ENCODE data around the gene ITPK1. TPM values are rescaled to one million over a fixed set of nuclear protein-coding genes. Genes with fewer than 3 reads are reported as not detected.
"Not testable (repeated sequence)": the region's sequence is repeated elsewhere in the genome, so short reads cannot be mapped to it uniquely, and the experiment has no call there.

Gene ITPK1
- total RNA-seq, 2 experiments from 2014 or later: 65.7 to 73.0 TPM

DNA sequence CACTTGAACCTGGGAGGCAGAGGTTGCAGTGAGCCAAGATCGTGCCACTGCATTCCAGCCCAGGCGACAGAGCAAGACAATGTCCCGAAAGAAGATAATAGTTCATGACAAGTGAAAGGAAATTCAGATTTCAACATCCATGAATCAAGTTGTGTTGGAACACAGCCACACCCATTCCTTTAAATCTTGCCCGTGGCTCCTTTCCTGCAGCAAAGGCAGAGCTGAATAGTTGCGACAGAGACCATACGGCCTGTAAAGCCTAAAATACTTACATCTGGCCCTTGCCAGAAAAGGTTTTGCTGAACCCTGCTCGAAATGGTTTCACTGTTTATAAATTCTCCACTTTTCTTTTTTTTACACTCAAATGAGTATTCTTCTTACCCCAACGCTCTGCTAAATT is 17.7 kb upstream of the ITPK1 start:
- POLR2A ChIA-PET: no interaction called here

DNA sequence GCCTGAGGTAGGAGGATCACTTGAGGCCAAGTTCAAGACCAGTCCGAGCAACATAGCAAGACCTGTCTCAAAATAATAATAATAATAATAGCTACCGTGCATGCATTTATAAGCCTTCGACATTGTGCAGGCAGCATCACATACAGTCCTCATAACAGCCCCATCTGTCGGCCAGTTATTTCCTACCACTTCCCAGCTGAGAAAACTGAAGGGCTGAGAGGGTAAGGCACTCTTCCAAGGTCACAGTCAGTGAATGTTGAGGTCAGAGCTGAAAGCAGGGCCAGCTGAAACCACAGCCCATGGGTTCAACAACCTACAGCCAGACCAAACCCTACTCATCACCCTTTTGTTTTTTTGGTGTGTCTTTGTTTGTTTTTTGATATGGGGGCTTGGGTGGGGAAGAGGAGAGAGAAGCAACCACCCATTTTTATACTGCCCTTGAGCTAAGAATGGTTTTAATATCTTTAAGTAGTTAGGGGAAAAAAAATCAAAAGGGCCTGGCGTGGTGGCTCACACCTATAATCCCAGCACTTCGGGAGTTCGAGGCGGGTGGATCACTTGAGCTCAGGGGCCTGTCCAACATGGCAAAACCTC is 16.8 kb upstream of the ITPK1 start:
- CTCF ChIA-PET: interaction anchor here (0.8 to 3.3 kb wide), 13 partner anchors 13 to 181 kb away, joined by 3 to 23 read pairs (median 4); no protein-coding TSS in a partner anchor
- POLR2A ChIA-PET: no interaction called here

More for the DNA sequence above, 17.7 kb upstream of the ITPK1 start:
- CTCF ChIA-PET: interaction anchor here (0.9 to 1.9 kb wide), 4 partner anchors 20 to 171 kb away, joined by 3 to 5 read pairs (median 4); no protein-coding TSS in a partner anchor

DNA sequence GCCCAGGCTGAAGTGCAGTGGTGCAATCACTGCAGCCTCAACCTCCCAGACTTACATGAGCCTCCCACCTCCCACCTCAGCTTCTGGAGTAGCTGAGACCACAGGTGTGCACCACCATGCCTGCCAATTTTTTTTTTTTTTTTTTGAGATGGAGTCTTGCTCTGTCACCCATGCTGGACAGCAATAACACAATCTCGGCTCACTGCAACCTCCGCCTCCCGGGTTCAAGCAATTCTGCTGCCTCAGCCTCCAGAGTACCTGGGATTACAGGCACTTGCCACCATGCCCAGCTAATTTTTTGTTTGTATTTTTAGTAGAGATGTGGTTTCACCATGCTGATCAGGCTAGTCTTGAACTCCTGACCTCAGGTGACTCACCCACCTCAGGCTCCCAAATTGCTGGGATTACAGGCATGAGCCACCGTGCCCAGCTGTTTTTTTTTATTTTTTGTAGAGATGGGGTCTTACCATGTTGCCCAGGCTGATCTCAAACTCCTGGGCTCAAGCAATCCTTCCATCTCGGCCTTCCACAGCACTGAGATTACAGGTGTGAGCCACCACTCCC is 15.6 kb upstream of the ITPK1 start:
- POLR2A ChIA-PET: not testable (repeated sequence)
- CTCF ChIA-PET: interaction anchor here (0.6 to 3.3 kb wide), 9 partner anchors 15 to 308 kb away, joined by 3 to 23 read pairs (median 4); no protein-coding TSS in a partner anchor

DNA sequence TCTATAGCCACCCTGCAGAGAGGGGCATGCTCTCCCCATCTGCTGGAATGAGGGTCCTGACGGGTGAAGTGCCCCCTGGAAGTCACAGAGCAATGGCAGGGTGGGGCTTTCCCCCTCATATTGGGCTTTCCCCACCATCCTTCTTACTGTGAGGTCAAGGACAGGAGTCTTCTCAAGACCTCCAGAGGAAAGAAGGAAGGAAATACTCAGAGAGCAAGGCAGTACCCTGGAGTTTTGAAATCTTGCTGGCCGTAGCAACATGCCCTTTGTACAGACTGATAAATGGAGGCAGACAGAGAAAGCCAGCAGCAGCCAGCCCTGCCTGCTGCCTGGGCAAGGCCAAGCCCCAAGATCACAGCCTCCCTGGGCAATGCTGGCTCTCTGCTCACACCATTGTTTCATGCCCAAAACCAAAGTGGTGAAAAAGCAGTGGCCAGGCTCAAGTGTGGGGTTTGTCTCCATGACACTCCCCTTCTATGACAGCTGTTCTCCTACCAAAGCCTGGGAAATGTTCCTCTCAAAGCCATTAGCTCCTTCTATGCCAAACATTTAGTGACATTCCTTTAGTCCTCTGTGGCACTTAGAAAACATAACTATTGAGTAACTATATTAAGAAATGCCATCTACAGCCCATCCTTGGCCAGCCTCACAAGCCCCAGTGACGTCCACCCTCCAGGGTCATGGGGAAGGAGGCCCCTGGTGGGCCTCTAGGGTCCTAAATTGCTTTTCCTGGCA is 13.2 kb upstream of the ITPK1 start:
- CTCF ChIA-PET: no interaction called here
- POLR2A ChIA-PET: no interaction called here

DNA sequence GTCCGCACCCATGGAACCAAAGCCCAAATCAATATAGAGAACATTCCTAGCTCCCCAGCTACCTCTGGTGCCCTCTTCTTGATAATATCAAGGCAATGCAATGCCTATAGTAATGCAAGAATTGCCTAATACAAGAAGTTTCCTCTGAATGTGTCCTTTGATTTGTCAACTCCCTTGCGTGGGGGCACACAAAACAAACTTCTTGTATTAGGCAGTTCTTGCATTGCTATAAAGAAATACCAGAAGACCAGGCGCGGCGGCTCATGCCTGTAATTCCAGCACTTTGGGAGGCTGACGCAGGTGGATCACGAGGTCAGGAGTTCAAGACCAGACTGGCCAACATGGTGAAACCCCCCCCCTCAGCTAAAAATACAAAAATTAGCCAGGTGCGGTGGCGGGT is 10.4 kb upstream of the ITPK1 start:
- ChIA-PET POLR2A (no interaction called here), CTCF (interaction anchor here (1.4 kb wide), 1 partner anchor 13 kb away, joined by 4 read pairs; no protein-coding TSS in a partner anchor)

DNA sequence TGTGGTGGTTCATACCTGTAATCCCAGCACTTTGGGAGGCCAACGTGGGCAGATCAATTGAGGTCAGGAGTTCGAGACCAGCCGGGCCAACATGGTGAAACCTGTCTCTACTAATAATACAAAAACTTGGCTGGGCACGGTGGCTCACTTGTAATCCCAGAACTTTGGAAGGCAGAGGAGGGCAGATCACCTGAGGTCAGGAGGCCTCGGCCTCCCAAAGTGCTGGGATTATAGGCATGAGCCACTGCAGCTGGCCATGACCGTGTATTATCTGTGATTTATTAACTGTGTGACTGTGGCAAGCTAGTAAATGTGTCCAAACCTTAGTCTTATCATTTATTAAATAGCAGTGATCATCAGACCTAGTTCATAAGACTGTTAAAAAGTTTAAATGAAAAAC is 7.1 kb upstream of the ITPK1 start:
- ChIA-PET POLR2A (no interaction called here), CTCF (interaction anchor here (0.8 kb wide), 1 partner anchor 10 kb away, joined by 4 read pairs; no protein-coding TSS in a partner anchor)

DNA sequence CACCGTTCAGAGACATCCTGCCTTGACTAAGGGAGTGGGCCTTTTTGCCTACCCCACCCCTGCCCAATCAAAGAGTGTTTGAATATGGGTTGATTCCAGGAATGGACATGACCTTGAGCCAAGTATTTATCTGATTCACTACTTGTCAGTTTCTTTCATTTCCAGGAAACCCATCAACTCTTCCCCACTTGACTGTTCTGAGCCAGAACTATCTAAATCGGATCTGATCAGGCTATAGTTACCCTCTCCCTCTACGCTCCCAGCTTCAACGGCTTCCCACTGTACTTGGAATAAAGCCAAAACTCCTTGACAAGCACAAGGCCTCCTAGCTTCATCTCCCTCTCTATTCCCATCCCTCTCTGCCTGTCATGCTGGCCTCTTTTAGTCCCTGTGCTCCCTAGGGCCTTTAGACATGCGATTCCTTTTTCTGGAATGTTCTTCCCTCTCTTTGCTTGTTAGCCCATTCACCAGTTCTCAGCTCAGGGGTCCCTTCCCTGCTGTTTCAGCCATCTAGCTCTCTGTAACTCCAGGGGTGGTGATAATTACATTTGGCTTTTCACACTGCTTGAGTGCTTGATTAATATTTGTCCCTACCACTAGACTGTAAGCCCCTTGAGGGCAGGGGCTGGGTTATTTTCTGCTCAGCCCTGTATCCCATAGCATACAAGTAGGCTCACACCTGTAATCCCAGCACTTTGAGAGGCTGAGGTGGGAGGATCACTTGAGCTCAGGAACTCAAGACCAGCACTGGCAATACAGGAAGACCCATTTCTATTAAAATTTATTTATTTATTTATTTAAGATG is 5.5 kb upstream of the ITPK1 start:
- ChIA-PET POLR2A (no interaction called here), CTCF (no interaction called here)

DNA sequence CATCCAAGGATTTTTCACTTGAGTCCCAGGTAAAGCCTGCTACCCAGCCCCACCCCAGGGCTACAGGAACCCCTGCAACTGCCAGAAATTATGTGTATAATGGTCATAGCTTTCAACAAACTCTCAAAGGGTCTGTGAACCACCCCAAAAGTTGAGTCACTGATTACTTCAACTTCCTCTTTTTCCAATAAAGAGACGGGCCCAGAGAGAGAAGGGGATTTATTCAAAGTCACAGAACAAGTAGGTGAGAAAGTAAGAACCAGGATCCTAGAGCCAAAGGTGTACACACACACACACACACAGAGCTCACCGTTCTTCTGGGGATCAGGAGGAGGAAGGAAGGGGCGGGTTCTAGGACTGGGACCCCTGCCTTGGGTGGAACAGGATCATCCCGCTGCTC is 4.8 kb upstream of the ITPK1 start:
- CTCF ChIA-PET: interaction anchor here (1.6 kb wide), 1 partner anchor 12 kb away, joined by 4 read pairs; no protein-coding TSS in a partner anchor
- POLR2A ChIA-PET: no interaction called here

DNA sequence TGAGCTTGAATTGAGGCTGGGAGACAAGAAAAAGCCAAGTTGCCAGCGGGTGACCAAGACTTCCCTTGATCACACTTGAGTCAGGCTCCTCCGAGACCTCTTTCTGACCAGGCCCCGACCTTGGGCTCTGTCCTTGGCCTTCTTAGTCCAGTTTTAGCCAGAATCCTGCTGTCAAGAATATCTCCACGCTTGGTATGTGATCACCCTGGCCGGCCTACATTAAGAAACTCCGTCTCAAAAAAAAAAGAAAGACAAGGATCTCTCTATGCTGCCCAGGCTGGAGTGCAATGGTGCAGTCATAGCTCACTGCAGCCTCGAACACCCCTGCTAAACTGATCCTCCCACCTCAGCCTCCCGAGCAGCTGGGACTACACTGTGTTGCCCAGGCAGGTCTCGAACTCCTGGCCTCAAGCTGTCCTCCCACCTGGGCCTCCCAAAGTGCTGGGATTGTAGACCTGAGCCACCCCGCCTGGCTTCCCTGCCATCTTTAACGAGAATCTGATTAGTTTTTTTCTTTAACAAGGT is 1.0 kb upstream of the ITPK1 start:
- CTCF ChIA-PET: interaction anchor here (0.7 to 1.1 kb wide), 5 partner anchors 13 to 78 kb away, joined by 3 to 7 read pairs (median 3); no protein-coding TSS in a partner anchor

DNA sequence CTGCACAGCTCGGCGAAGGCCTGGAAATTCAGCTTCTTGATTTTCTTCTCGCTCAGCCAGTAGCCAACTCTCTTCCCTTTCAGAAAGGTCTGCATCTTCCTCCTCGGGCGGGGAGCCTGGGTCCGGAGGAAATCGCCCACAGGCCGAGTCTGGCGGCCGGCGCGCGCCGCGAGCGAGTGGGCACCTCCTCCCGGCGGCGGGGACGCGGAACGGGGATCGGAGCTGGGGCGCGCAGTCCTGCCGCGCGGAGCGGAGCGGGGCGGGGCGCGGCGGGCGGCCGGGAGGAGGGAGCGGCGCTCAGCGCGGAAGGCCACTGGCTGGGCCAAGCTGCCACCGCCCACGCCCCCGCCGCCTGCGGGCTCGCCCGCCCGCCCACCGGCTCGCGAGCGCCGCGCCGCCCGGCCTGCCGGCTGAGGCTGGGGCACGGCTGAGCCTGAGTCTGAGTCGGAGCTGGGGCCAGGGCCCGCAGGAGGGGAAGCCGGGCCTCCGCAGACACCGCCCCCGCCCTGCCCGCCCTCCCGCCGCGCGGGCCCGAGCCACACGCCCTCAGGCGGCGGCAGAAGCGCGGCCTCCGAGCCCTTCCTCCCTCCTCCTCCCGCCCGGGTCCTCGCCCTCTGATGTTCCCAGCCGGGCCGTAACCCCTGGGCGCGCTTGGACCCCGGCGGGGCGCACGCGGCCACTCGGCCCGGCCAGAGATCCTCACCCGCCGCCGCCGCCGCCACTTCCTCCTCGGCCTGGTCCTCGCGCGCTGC is 480 bp downstream of the ITPK1 start:
- CTCF ChIA-PET: interaction anchor here (0.6 to 3.5 kb wide), 10 partner anchors 10 to 1065 kb away, joined by 3 to 23 read pairs (median 4); partner anchors contain the start of genes GON7 and UBR7
- POLR2A ChIA-PET: interaction anchor here (0.6 to 1.5 kb wide), 4 partner anchors 49 to 92 kb away, joined by 3 to 4 read pairs (median 4); partner anchors contain the start of genes GON7, LYSET, MOAP1 and UBR7

More for the DNA sequence above, 1.0 kb upstream of the ITPK1 start:
- POLR2A ChIA-PET: interaction anchor here (0.6 kb wide), 1 partner anchor 50 kb away, joined by 9 read pairs; no protein-coding TSS in a partner anchor

DNA sequence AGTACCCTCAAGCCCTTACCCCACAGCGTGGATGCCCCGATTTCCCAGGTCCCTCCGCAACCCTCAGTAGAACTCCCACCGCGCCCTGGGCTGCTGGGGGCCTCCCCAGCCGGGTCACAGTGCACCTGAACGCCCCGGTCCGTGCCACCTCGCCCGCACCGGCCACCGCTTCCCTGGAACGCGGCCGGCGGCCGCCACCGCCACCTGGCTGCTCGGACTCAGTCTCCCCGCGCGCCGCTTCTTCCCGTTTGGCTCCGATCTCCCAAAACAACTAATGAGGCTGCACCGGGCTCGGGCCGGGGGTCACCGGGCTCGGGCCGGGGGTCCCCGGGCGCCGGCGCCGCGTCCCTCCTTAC is 1.0 kb downstream of the ITPK1 start:
- ChIA-PET POLR2A (interaction anchor here (0.6 to 1.5 kb wide), 4 partner anchors 49 to 93 kb away, joined by 3 to 4 read pairs (median 4); partner anchors contain the start of genes GON7, LYSET, MOAP1 and UBR7), CTCF (interaction anchor here (0.7 to 3.5 kb wide), 10 partner anchors 10 to 1066 kb away, joined by 3 to 23 read pairs (median 8); partner anchors contain the start of genes GON7 and UBR7)

DNA sequence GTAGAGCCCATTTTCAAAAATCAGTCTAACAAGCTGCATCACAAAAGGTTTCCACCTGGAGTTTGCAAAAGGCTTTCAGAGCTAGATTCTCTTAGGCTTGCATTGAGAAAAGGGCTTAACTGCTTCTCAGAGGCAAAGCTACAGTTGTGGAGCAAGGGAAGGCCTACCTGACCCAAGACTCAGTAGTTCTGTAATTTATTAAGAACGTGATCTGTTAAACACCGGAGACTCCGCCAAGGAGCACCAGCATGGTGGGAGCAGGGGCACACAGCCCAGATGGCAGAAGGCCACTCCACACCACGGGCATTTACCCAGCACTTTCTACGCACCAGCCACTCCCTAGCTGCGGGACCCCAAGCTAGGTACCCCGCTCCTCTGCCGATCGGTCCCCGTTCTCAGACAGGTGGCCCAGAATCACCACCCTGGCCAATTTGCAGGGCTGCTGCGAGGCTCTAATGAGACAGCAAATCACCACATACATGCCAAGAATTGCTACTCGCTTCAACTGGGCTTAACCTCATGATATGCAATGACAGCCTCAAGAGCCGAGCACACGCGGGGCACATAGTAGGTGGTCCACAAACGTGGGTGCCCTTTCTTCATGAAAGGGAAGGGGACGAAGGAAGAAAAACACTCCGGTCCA is 1.5 kb downstream of the ITPK1 start:
- POLR2A ChIA-PET: interaction anchor here (0.6 to 1.5 kb wide), 4 partner anchors 23 to 70 kb away, joined by 3 to 4 read pairs (median 4); partner anchors contain the start of genes LYSET and MOAP1
- CTCF ChIA-PET: interaction anchor here (0.7 to 3.5 kb wide), 22 partner anchors 9 to 1066 kb away, joined by 3 to 23 read pairs (median 6); partner anchors contain the start of genes GON7, LYSET, MOAP1 and UBR7

DNA sequence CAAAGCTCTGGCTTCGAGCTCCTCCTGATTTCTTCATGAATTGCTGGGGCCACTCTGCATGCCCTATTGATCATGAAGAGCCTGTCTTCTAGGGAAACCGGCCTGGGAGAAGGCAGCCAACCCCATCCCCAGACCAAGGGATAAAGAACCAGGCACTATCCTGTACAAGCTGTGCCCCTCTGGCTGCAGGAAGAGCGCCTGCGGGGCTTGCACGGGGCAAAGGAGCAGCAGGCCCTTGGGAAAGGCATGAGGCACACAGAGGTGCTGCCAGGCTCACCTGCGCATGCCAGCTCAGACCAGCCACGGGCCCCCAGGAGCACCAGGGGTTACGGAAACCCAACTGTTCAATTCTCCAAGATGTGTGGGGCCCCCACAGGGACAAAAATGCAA is 2.1 kb downstream of the ITPK1 start:
- ChIA-PET CTCF (interaction anchor here (0.8 to 3.5 kb wide), 30 partner anchors 9 to 233 kb away, joined by 3 to 23 read pairs (median 4); partner anchors contain the start of genes GON7, LYSET, MOAP1 and UBR7), POLR2A (interaction anchor here (0.7 to 0.8 kb wide), 2 partner anchors 22 to 47 kb away, joined by 3 to 5 read pairs; no protein-coding TSS in a partner anchor)

DNA sequence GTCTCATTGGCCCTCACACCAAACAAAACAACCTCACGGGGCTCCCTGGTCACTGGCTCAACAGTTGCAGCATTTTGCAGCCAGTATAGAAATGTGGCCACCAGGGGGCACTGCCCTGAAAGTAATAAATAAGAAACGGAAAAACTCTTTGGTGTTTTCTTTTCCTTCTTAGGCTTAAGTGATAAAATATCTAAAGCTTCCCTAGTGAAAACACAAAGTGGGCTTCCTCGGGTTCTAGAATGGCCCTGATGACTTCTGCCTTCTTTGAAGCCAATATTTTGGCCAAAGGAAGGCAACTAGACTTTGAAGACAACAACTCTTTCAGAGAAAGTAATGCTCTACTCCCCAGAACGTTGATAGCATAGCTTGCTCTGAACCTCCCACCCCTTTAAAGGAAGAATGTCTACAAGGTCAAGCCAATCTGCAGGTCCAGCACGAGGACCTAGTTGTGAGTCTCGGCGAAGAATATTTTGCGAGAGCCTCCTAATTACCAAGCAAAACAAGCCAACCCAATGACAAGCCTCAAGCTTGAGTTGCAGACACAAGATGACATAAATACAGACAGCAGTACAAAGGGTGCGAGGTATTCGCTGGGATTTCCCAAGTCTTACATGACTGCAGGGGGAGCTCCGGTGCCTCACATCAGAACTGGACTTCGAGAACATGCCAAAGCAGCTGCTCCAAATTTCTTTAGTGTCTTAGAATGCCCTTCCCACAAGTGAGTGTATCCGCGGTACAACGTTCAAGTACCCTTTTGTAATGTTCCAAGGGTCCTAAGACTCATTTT is 2.6 kb downstream of the ITPK1 start:
- POLR2A ChIA-PET: interaction anchor here (0.6 to 0.9 kb wide), 4 partner anchors 9 to 401 kb away, joined by 3 to 5 read pairs (median 3); no protein-coding TSS in a partner anchor
- CTCF ChIA-PET: interaction anchor here (0.8 to 3.5 kb wide), 32 partner anchors 8 to 233 kb away, joined by 3 to 23 read pairs (median 4); partner anchors contain the start of genes GON7, LYSET, MOAP1 and UBR7

DNA sequence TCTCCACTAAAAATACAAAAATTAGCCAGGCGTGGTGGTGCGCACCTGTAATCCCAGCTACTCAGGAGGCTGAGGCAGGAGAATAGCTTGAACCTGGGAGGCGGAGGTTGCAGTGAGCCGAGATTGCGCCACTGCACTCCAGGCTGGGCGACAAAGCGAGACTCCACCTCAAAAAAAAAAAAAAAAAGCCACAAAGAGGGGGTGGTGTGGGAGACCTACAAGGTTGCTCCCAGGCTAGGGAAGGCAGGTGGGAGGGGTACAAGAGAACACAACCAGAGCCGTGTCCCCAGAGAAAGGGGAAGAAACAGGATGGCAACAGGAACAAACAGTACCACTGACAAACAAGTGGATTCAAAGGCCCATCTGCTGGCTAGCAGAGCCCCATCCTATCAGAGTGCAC is 4.2 kb downstream of the ITPK1 start:
- POLR2A ChIA-PET: not testable (repeated sequence)
- CTCF ChIA-PET: interaction anchor here (0.7 to 1.1 kb wide), 3 partner anchors 21 to 27 kb away, joined by 3 to 4 read pairs (median 3); no protein-coding TSS in a partner anchor

DNA sequence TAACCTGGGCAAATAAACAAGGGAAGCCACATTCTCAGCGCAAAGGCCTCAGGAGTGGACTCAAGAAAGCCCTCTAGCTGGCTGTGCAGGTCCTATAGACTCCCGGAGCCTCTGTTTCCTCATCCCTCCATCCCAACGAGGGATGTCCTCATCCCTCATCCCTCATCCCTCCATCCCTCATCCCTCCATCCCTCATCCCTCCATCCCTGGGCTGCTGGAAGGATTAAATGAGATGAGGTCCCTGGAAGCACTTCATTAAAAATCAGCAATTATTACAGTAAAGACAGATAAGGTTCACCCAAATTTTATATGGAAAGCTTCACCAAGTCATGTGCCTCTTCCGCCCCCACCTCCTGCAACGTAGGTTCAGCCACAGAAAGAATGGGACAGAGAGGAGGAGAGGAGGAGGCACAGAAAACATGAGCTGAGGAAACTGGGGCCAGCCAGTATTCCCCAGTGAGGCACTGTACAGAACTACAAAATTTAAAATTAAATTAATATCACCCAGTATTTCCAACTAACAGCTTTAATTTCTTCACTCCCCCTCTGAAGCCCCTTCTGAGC is 4.8 kb downstream of the ITPK1 start:
- CTCF ChIA-PET: interaction anchor here (0.7 to 1.1 kb wide), 3 partner anchors 21 to 28 kb away, joined by 3 to 4 read pairs (median 3); no protein-coding TSS in a partner anchor
- POLR2A ChIA-PET: no interaction called here
